Transverse colon (tissue), 3 donors: Measurements from ENCODE around the gene SPTB.
A peak's percentile ranks its signal among the peaks of the same experiment; 100 is the strongest.

Source experiments
- CTCF ChIP-seq, 5 experiments: fragments of 200-600 bp in 3 of 5; fragments of 450-650 bp in 2 of 5; sonication (generic) in 3 of 5; IDR thresholded peaks; 1 replicate in 2 of 5; 2 replicates in 3 of 5; pipeline ENCODE4 v1.5.1; 2016 to 2017; ENCODE audit warnings: antibody characterized with exemption in 5 of 5, inconsistent platforms in 3 of 5, mild to moderate bottlenecking in 2 of 5, moderate library complexity in 1 of 5
- POLR2A ChIP-seq: fragments of 450-650 bp; IDR thresholded peaks from one replicate; pipeline ENCODE4 v1.6.1; 2016; ENCODE audit warnings: antibody characterized with exemption, mild to moderate bottlenecking, moderate library complexity

GRCh38 chr14:64720131-64720576 lies 159.6 kb downstream of the SPTB start:
- no peak for TF ChIP-seq CTCF (IDR thresholded peaks at IDR 0.05)
- peak; percentile 66 for TF ChIP-seq POLR2A
